Coronary artery (tissue), 2 donors: ENCODE results near the gene OSMR.

Experiments used
- DNase-seq: peaks from one replicate; pipeline ENCODE4 v3.0.0-alpha.2; 2017; ENCODE audit warnings: low spot score
- H3K27ac ChIP-seq, 2 donors: fragments of 200-600 bp; sonication (generic); one replicate each; pipeline ENCODE4 v1.5.1; 2016 to 2019
- H3K4me3 ChIP-seq: fragments of 200-600 bp; sonication (generic); 2 replicates; pipeline ENCODE4 v1.5.1; 2016; ENCODE audit warnings: mild to moderate bottlenecking, moderate library complexity
- TF ChIP-seq, protein P1 (sequence below): fragments of 200-600 bp; sonication (generic); IDR thresholded peaks from one replicate; pipeline ENCODE4 v1.5.1; 2019; ENCODE audit warnings: antibody characterized with exemption

The OSMR gene

GRCh38 chr5:38925154-38925925 is 79.5 kb downstream of the OSMR start:
- TF ChIP-seq, protein P1, sequence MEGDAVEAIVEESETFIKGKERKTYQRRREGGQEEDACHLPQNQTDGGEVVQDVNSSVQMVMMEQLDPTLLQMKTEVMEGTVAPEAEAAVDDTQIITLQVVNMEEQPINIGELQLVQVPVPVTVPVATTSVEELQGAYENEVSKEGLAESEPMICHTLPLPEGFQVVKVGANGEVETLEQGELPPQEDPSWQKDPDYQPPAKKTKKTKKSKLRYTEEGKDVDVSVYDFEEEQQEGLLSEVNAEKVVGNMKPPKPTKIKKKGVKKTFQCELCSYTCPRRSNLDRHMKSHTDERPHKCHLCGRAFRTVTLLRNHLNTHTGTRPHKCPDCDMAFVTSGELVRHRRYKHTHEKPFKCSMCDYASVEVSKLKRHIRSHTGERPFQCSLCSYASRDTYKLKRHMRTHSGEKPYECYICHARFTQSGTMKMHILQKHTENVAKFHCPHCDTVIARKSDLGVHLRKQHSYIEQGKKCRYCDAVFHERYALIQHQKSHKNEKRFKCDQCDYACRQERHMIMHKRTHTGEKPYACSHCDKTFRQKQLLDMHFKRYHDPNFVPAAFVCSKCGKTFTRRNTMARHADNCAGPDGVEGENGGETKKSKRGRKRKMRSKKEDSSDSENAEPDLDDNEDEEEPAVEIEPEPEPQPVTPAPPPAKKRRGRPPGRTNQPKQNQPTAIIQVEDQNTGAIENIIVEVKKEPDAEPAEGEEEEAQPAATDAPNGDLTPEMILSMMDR: no peak
- Histone ChIP-seq H3K27ac (peak overlapping the region; percentile 52 to 61), H3K4me3 (no peak overlapping the region)
- no peak for DNase-seq

- H3K27ac ChIP-seq: peak overlapping the region; percentile 52 to 61
- no peak for DNase-seq
- no peak overlapping the region for H3K4me3 ChIP-seq
- TF ChIP-seq, protein P1: no peak
These were observed 80.3 kb downstream of the OSMR start for GRCh38 chr5:38926121-38926520.

DNA sequence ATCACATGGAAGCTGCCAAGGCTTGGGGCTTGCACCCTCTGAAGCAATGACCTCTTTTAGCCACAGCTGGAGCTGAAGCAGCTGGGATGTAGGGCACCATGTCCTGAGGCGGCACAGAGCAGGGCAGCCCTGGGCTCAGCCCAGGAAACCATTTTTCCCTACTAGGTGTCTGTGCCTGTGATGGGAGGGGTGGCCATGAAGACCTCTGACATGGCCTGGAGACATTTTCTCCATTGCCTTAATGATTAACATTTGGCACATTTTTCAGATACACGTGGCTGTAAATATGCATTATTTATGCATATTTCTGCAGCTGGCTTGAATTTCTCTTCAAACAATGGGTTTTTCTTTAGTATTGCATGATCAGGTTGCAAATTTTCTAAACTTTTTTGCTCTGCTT is 81.7 kb downstream of the OSMR start:
- DNase-seq: no peak
- Histone ChIP-seq H3K27ac (no peak overlapping the region), H3K4me3 (no peak overlapping the region)
- TF ChIP-seq, protein P1: no peak

- H3K27ac ChIP-seq: no peak overlapping the region
- TF ChIP-seq, protein P1: no peak
- no peak overlapping the region for H3K4me3 ChIP-seq
- no peak for DNase-seq
These were observed 84.0 kb downstream of the OSMR start for GRCh38 chr5:38929838-38930237.

GRCh38 chr5:38931731-38932130 is 85.9 kb downstream of the OSMR start:
- no peak overlapping the region for H3K27ac ChIP-seq
- no peak for DNase-seq
- TF ChIP-seq, protein P1: no peak
- H3K4me3 ChIP-seq: no peak overlapping the region

DNA sequence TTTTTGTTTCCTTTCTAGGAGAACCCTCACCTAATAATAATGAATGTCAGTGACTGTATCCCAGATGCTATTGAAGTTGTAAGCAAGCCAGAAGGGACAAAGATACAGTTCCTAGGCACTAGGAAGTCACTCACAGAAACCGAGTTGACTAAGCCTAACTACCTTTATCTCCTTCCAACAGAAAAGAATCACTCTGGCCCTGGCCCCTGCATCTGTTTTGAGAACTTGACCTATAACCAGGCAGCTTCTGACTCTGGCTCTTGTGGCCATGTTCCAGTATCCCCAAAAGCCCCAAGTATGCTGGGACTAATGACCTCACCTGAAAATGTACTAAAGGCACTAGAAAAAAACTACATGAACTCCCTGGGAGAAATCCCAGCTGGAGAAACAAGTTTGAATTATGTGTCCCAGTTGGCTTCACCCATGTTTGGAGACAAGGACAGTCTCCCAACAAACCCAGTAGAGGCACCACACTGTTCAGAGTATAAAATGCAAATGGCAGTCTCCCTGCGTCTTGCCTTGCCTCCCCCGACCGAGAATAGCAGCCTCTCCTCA is 87.1 kb downstream of the OSMR start:
- no peak for DNase-seq
- H3K4me3 ChIP-seq: no peak overlapping the region
- H3K27ac ChIP-seq: no peak overlapping the region
- TF ChIP-seq, protein P1: no peak

- TF ChIP-seq, protein P1: no peak
- Histone ChIP-seq H3K4me3 (no peak overlapping the region), H3K27ac (no peak overlapping the region)
- no peak for DNase-seq
These were observed 89.6 kb downstream of the OSMR start for GRCh38 chr5:38935437-38935836.
